ENCODE measurements around the gene XPA.
"Not testable (repeated sequence)": the region's sequence is repeated elsewhere in the genome, so short reads cannot be mapped to it uniquely, and the experiment has no call there.

The XPA gene

DNA sequence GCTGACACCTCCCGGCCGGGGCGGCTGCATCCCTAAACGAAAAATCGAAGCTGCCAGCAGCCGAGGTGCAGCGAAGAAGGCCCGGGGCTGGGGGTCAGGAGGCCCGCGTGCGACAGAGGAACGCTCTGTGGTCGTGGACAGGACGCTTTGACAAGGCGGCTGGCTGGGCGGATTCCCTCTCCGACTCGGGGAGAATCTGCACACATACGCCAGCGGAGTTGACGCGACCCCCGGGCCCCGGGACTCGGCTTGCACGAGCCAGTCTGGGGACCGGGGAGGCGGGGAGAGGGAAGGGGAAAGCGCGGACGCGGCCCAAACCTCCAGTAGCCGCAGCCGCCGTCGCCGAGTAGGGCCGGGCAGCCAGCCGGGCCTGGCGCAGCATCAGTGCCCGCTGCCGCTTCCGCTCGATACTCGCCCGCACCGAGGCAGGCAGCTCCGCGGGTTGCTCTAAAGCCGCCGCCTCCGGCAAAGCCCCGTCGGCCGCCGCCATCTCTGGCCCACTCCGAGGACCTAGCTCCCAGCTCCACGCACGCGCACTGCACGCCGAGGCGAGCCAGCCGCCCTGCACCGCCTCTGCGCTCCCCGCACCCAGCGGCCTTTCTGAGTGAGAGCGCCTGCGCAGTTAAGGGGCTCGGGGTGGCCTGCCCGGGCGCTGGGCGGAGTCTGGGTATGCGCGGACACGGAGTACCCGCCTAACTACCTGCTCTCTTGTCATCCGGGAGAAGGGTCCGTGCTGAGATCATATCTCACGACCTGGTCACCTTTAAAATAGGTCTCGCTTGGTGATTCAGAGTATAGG, at the start of gene XPA:
XPA (minus strand) TSS at position 538 of the 799 bp plus-strand sequence; CDS start at position 490, 48 bp downstream.
- POLR2A ChIA-PET (ENCODE audit: low non-redundant PET) = no interaction called here
- CTCF ChIA-PET = interaction anchor here (0.5 to 1.0 kb wide), 7 partner anchors 9 to 409 kb away, joined by 3 to 5 read pairs (median 3); no protein-coding TSS in a partner anchor
- peak within 1 kb of the TSS; percentile 88 for H3K27ac ChIP-seq
- TF ChIP-seq, protein P1, sequence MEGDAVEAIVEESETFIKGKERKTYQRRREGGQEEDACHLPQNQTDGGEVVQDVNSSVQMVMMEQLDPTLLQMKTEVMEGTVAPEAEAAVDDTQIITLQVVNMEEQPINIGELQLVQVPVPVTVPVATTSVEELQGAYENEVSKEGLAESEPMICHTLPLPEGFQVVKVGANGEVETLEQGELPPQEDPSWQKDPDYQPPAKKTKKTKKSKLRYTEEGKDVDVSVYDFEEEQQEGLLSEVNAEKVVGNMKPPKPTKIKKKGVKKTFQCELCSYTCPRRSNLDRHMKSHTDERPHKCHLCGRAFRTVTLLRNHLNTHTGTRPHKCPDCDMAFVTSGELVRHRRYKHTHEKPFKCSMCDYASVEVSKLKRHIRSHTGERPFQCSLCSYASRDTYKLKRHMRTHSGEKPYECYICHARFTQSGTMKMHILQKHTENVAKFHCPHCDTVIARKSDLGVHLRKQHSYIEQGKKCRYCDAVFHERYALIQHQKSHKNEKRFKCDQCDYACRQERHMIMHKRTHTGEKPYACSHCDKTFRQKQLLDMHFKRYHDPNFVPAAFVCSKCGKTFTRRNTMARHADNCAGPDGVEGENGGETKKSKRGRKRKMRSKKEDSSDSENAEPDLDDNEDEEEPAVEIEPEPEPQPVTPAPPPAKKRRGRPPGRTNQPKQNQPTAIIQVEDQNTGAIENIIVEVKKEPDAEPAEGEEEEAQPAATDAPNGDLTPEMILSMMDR (conservative IDR thresholded peaks at IDR 0.05; ENCODE audit: low read depth) = no peak
- DNase-seq (ENCODE audit: low spot score) = peak; percentile 100

DNA sequence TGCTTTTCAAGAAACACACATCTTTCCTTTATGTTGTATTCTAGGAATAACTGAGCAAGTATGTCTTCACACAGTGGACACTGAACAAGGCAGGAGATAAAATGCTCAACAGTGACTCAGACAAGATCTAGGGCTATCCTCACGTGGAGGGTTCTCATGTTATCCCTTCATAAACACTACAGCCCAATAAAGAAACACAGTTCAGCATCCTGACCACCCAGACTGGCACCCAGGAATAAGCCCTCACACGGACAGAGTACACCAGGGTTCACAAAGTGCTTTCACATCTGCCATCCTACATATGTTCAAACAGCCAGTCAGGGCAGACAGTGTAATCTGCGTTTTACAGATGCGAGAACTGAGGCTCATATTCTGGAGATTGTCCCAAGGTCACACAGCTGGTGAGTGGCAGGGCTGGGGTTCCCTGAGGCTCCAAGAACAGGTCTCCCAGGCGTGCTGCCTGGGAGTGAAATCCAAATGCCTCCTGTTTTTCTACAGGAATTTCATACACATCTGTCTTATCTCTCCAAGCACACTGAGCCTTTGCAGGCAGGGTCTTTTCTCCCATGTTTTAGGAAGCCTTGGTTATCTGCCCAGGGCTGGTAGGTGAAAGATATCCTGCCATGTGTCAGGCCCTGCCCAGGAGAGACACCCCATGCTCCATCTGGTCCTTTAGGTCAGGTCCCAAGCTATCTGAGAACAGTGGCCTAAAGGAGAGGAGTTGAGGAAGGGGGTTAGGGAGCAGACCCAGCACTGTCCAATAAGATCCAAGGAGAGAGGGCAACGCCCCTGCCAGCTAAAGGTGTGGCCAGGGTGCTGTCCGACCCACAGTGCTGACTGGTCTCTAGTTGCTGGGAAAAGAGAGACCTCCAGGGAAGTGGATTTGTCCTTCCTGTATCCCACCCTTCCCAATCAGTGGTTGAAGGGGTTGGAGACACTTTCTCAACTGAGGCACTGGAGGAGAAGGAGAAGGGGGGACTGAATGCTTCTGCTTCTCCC, 47.9 kb upstream of the XPA start:
- ChIA-PET POLR2A (ENCODE audit: low non-redundant PET) (no interaction called here), CTCF (no interaction called here)
- H3K27ac ChIP-seq = no peak overlapping the region
- TF ChIP-seq, protein P1 (conservative IDR thresholded peaks at IDR 0.05; ENCODE audit: low read depth) = no peak
- DNase-seq (ENCODE audit: low spot score) = peak; percentile 38

DNA sequence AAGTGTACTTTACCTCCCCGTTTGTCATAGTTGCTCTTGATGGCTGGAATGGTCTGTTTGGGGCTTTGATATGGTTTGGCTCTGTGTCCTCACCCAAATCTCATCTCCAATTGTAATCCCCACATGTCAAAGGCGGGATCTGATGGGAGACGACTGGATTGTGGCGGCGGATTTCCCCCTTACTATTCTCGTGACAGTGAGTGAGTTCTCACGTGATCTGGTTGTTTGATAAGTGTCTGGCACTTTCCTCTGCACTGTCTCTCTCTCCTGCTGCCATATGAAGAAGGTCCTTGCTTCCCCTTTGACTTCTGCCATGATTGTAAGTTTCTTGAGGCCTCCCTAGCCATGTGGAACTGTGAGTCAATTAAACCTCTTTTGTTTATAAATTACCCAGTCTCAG, 46.9 kb upstream of the XPA start:
- H3K27ac ChIP-seq; CTCF ChIA-PET; POLR2A ChIA-PET (ENCODE audit: low non-redundant PET); DNase-seq (ENCODE audit: low spot score): not testable (repeated sequence)

DNA sequence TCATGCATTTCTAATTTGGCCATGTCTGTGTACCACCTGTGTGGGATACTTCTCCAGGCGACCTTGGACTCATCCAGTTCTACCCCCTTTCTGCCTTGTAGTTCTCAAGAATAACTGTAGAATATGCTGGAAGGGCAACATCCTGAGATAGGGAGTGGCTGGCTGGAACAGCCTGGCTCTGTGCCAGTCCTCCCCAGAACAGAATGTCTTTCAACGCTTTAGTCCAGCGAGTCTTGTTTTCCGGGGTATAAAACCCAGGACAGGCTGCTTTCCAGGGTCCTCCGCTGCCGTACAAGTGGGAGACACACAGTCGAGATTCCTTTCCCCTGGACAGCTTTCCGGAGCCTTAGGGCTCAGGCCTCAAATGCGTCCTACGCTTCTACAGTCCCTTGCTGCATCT, 45.4 kb upstream of the XPA start:
- ChIA-PET POLR2A (ENCODE audit: low non-redundant PET) (no interaction called here), CTCF (no interaction called here)
- TF ChIP-seq, protein P1 (conservative IDR thresholded peaks at IDR 0.05; ENCODE audit: low read depth) = no peak
- no peak for DNase-seq (ENCODE audit: low spot score)
- no peak overlapping the region for H3K27ac ChIP-seq

GRCh38 chr9:97741947-97742346, 44.8 kb upstream of the XPA start:
- DNase-seq (ENCODE audit: low spot score) = no peak
- POLR2A ChIA-PET (ENCODE audit: low non-redundant PET) = no interaction called here
- peak overlapping the region; percentile 81 for H3K27ac ChIP-seq
- TF ChIP-seq, protein P1 (conservative IDR thresholded peaks at IDR 0.05; ENCODE audit: low read depth) = no peak
- CTCF ChIA-PET = no interaction called here

DNA sequence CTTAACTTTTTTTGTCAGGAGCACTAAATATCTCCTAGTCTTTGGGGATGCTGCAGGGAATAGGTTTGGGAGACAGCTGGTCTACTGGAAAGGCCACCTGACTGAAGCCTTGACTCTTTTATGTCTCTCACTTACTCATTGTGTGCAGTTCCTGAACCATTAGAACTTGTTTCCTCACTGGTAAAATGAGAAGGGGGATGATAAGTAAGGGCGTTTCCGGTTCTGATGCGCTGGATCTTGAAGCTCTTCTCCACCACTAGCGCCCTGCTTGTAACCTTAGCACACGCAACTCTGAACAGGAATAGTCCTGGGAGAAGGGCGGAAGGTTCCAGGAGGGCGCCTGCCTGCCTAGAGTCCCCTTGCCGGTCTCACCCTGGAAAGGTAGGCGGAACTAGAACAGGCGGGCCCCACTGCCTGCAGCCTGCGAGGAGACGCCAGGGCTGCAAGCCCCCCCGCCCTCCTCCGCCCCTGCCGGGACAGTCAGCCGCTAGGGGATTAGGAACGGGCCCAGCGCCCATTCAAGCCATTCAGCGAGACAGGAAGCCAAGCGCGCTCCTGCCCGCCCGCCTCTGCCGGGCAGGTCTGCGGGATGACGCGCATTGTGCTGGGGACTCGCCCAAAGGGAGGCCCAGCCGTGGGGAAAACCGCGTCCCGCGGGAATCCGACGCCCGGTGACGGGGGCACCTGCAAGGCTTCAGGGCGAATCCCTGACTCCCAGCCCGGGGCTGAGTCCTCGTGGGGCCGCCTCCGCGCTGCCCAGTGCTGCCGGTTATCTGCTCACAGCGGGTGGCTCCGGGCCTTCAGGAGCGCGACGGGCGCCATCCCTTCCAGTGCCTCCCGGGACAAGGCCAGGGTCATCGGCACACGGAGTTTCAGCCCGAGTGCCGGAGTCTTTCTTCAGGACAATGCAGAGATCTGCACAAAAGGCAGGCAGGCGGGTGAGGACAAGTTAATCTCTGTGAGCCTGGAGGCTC, 44.0 kb upstream of the XPA start:
- peak overlapping the region; percentile 81 for H3K27ac ChIP-seq
- peak; percentile 90 for DNase-seq (ENCODE audit: low spot score)

More for the DNA sequence above, 44.0 kb upstream of the XPA start:
- POLR2A ChIA-PET (ENCODE audit: low non-redundant PET) = no interaction called here
- CTCF ChIA-PET = interaction anchor here (0.6 kb wide), 1 partner anchor 22 kb away, joined by 3 read pairs; no protein-coding TSS in a partner anchor
- TF ChIP-seq, protein P1 (conservative IDR thresholded peaks at IDR 0.05; ENCODE audit: low read depth) = no peak; the same call in 1 of the 2 replicates
